HCT116 (cell line): ENCODE results near the gene HDAC8. TPM values are rescaled to one million over a fixed set of nuclear protein-coding genes. Genes with fewer than 3 reads are reported as not detected.

Experiments
- ATAC-seq: fragments of 200-7000 bp; cut with Tn5 transposase; 2 replicates; pipeline ENCODE4 v1.9.1; 2020; ENCODE audit warnings: mild to moderate bottlenecking, moderate library complexity
- BruUV-seq: library from RNA; stranded (reverse); fragments of 400-500 nt; replicated peaks from 2 replicates; lab custom pipeline; 2021; lab: Mats Ljungman, UMichigan
- CTCF ChIA-PET: fragments of 300-600 bp; sonication (Branson Sonifier 250); formaldehyde crosslinking; loops from one replicate; lab custom pipeline; 2021; ENCODE audit warnings: antibody characterized with exemption; lab: Charles Lee
- POLR2A ChIA-PET: fragments of 300-600, 350-600 bp; sonication (Branson Sonifier 250); formaldehyde crosslinking; loops from one replicate; lab custom pipeline; 2021; ENCODE audit warnings: antibody characterized with exemption; lab: Charles Lee
- RAD21 ChIA-PET, 2 experiments: fragments of 300-600 bp; sonication (Branson Sonifier 250); formaldehyde crosslinking; loops; one replicate each; lab custom pipeline; 2023; ENCODE audit warnings: low total read pairs in 2 of 2; ENCODE audit not compliant: uncharacterized antibody in 2 of 2, unreplicated experiment in 2 of 2, low non-redundant PET in 1 of 2; lab: Charles Lee
- DNase-seq: peaks from one replicate; pipeline ENCODE4 v3.0.0-alpha.2; 2010; ENCODE audit warnings: low read depth, low spot score
- H2AFZ ChIP-seq: fragments of 200-600 bp; shearing (Covaris generic), sonication (generic); 2 replicates; pipeline ENCODE4 v1.6.1; 2017; ENCODE audit warnings: low read depth, mixed run types, mixed read lengths, antibody characterized with exemption, low read length; ENCODE audit not compliant: poor library complexity, severe bottlenecking
- H3K27ac ChIP-seq: 2 replicates; pipeline ENCODE4 v1.5.1; 2012; ENCODE audit warnings: low read depth, low read length
- H3K27me3 ChIP-seq: fragments of 200-600 bp; sonication (generic); 2 replicates; pipeline ENCODE4 v1.6.1; 2016; ENCODE audit warnings: mixed run types, low read length, mixed read lengths; ENCODE audit not compliant: insufficient read depth
- H3K36me3 ChIP-seq, 2 experiments: fragments of 200-500 bp in 1 of 2; fragments of 200-600 bp in 1 of 2; sonication (Bioruptor generic) in 1 of 2; sonication (generic) in 1 of 2; 2 replicates each; pipeline versions ENCODE4 v1.5.1 to v1.6.1; 2014 to 2016; ENCODE audit warnings: low read length in 2 of 2, inconsistent platforms in 1 of 2, mixed read lengths in 1 of 2, mixed run types in 1 of 2; ENCODE audit not compliant: insufficient read depth in 2 of 2, control insufficient read depth in 1 of 2
- H3K4me1 ChIP-seq, 2 experiments: fragments of 200-600 bp in 1 of 2; sonication (generic) in 1 of 2; 2 replicates each; pipeline versions ENCODE4 v1.5.1 to v1.6.1; 2012 to 2017; ENCODE audit warnings: low read length in 2 of 2, inconsistent platforms in 1 of 2, mild to moderate bottlenecking in 1 of 2, mixed read lengths in 1 of 2, mixed run types in 1 of 2, moderate library complexity in 1 of 2; ENCODE audit not compliant: insufficient read depth in 2 of 2, control insufficient read depth in 1 of 2
- H3K4me2 ChIP-seq: fragments of 200-600 bp; sonication (generic); 2 replicates; pipeline ENCODE4 v1.6.1; 2017; ENCODE audit warnings: mixed run types, low read length, mixed read lengths
- H3K4me3 ChIP-seq, 2 experiments: fragments of 200-600 bp in 1 of 2; sonication (generic) in 1 of 2; replicated peaks in 1 of 2; 2 replicates each; pipeline ENCODE4 v1.5.1; 2011 to 2016; ENCODE audit warnings: low read length in 2 of 2, control low read depth in 1 of 2, low read depth in 1 of 2, mild to moderate bottlenecking in 1 of 2, mixed read lengths in 1 of 2, mixed run types in 1 of 2
- H3K79me2 ChIP-seq: fragments of 200-600 bp; sonication (generic); 2 replicates; pipeline ENCODE4 v1.6.1; 2017; ENCODE audit warnings: mild to moderate bottlenecking, mixed run types, low read length, moderate library complexity, mixed read lengths; ENCODE audit not compliant: insufficient read depth
- H3K9ac ChIP-seq: fragments of 200-600 bp; sonication (generic); 2 replicates; pipeline ENCODE4 v1.6.1; 2016; ENCODE audit warnings: low read length, mixed read lengths
- H3K9me2 ChIP-seq: fragments of 200-600 bp; sonication (generic), shearing (Covaris generic); 2 replicates; pipeline ENCODE4 v1.6.1; 2017; ENCODE audit warnings: mixed run types, mild to moderate bottlenecking, moderate library complexity; ENCODE audit not compliant: insufficient read depth
- H3K9me3 ChIP-seq, 2 experiments: fragments of 200-500 bp in 1 of 2; fragments of 200-600 bp in 1 of 2; sonication (Bioruptor generic) in 1 of 2; sonication (generic) in 1 of 2; 2 replicates each; pipeline ENCODE4 v1.6.1; 2014 to 2017; ENCODE audit warnings: low read length in 2 of 2, mixed read lengths in 2 of 2, inconsistent platforms in 1 of 2, low read depth in 1 of 2, mild to moderate bottlenecking in 1 of 2, mixed run types in 1 of 2, moderate library complexity in 1 of 2; ENCODE audit not compliant: control insufficient read depth in 1 of 2, insufficient read depth in 1 of 2
- H4K20me1 ChIP-seq: fragments of 200-600 bp; sonication (generic), shearing (Covaris generic); 2 replicates; pipeline ENCODE4 v1.6.1; 2017; ENCODE audit warnings: mixed run types, mild to moderate bottlenecking, moderate library complexity; ENCODE audit not compliant: insufficient read depth
- CBX3 ChIP-seq: IDR thresholded peaks from 2 replicates; pipeline ENCODE4 v1.6.1; 2012; ENCODE audit warnings: low read depth
- EGR1 ChIP-seq: IDR thresholded peaks from 2 replicates; pipeline ENCODE4 v1.6.1; 2012; ENCODE audit warnings: low read depth
- EZH2 ChIP-seq: fragments of 200-600 bp; sonication (generic); IDR thresholded peaks from 2 replicates; pipeline ENCODE4 v1.6.1; 2017; ENCODE audit warnings: antibody characterized with exemption, mixed run types
- EZH2phosphoT487 ChIP-seq: fragments of 200-600 bp; IDR thresholded peaks from 2 replicates; pipeline ENCODE4 v1.6.1; 2018; ENCODE audit warnings: antibody characterized with exemption, borderline replicate concordance
- FOSL1 ChIP-seq: IDR thresholded peaks from 2 replicates; pipeline ENCODE4 v1.6.1; 2012; ENCODE audit warnings: low read depth
- JUND ChIP-seq: IDR thresholded peaks from 2 replicates; pipeline ENCODE4 v1.6.1; 2012
- MAX ChIP-seq: IDR thresholded peaks from 2 replicates; pipeline ENCODE4 v1.6.1; 2012
- POLR2A ChIP-seq: IDR thresholded peaks from 2 replicates; pipeline ENCODE4 v1.7.0; 2011; ENCODE audit warnings: borderline replicate concordance; ENCODE audit not compliant: insufficient read depth, insufficient read length; ENCODE audit errors: extremely low read depth
- REST ChIP-seq: IDR thresholded peaks from 2 replicates; pipeline ENCODE4 v1.6.1; 2012; ENCODE audit warnings: low read depth
- SRF ChIP-seq: IDR thresholded peaks from 2 replicates; pipeline ENCODE4 v1.6.1; 2012; ENCODE audit warnings: low read depth
- TCF7L2 ChIP-seq: IDR thresholded peaks from 2 replicates; pipeline ENCODE4 v1.7.0; 2011; ENCODE audit warnings: borderline replicate concordance, inconsistent platforms; ENCODE audit not compliant: insufficient read depth, insufficient read length; ENCODE audit errors: extremely low read depth
- intact Hi-C: fragments of 100-400 bp; cut with micrococcal nuclease; formaldehyde crosslinking; loops from 2 replicates; pipeline ENCODE4 v1.10.0; 2022
- total RNA-seq: library from RNA; stranded (reverse); gene quantifications from one replicate; pipeline ENCODE4 v1.2.1, GENCODE V29; 2021; ENCODE audit not compliant: unreplicated experiment
- TF ChIP-seq, protein P1 (sequence below), 3 experiments: fragments of 200-600 bp in 1 of 3; sonication (generic) in 1 of 3; IDR thresholded peaks in 2 of 3; conservative IDR thresholded peaks in 1 of 3; 2 replicates each; pipeline ENCODE4 v1.5.1; 2012 to 2017; ENCODE audit warnings: low read depth in 2 of 3, low read length in 2 of 3, antibody characterized with exemption in 1 of 3, borderline replicate concordance in 1 of 3, control low read depth in 1 of 3, mild to moderate bottlenecking in 1 of 3, mixed read lengths in 1 of 3, mixed run types in 1 of 3, moderate library complexity in 1 of 3; ENCODE audit not compliant: insufficient read depth in 1 of 3
- TF ChIP-seq, protein P2 (sequence below): IDR thresholded peaks from 2 replicates; pipeline ENCODE4 v1.6.1; 2012

The HDAC8 gene
- total RNA-seq, 1 experiment from 2014 or later, result 24.1 TPM

DNA sequence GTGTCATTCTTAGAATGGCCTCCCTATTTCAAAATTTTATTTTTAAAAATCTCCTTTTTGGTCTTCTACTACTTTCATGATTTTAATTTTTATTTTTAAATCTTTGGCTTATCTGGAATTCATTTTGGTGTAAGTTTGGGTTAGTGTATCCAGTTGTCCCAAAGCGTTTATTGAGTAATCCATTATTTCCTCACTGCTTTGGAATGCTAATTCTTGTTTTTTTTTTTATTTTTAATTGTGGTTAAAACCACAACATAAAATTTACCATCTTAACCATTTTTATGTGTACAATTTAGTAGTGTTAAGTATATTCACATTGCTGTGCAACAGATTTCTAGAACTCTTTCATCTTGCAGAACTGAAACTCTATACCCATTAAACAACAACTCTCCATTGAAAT lies 275.7 kb downstream of the HDAC8 start:
- ATAC-seq, result no peak
- H3K27me3 ChIP-seq, result no peaks in the 10 kb centered on the region
- RAD21 ChIA-PET, result no interaction called here
- POLR2A ChIA-PET, result no interaction called here
- H3K36me3 ChIP-seq, result no peaks in the 10 kb centered on the region
- TF ChIP-seq JUND (no peak), EZH2 (no peak), REST (no peak), EGR1 (no peak), EZH2phosphoT487 (no peak), SRF (no peak), MAX (no peak), TCF7L2 (no peak), FOSL1 (no peak), CBX3 (no peak), POLR2A (no peak)
- TF ChIP-seq, protein P1, sequence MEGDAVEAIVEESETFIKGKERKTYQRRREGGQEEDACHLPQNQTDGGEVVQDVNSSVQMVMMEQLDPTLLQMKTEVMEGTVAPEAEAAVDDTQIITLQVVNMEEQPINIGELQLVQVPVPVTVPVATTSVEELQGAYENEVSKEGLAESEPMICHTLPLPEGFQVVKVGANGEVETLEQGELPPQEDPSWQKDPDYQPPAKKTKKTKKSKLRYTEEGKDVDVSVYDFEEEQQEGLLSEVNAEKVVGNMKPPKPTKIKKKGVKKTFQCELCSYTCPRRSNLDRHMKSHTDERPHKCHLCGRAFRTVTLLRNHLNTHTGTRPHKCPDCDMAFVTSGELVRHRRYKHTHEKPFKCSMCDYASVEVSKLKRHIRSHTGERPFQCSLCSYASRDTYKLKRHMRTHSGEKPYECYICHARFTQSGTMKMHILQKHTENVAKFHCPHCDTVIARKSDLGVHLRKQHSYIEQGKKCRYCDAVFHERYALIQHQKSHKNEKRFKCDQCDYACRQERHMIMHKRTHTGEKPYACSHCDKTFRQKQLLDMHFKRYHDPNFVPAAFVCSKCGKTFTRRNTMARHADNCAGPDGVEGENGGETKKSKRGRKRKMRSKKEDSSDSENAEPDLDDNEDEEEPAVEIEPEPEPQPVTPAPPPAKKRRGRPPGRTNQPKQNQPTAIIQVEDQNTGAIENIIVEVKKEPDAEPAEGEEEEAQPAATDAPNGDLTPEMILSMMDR (IDR thresholded peaks at IDR 0.05 in 2 of 3, conservative IDR thresholded peaks at IDR 0.05 in 1 of 3; ENCODE audit: borderline replicate concordance in 1 of 3, insufficient read depth in 1 of 3, low read depth in 2 of 3, low read length in 2 of 3), result no peak
- TF ChIP-seq, protein P2, sequence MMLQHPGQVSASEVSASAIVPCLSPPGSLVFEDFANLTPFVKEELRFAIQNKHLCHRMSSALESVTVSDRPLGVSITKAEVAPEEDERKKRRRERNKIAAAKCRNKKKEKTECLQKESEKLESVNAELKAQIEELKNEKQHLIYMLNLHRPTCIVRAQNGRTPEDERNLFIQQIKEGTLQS, result no peak
- no peak for DNase-seq
- H3K4me1 ChIP-seq, result no peaks in the 10 kb centered on the region
- H3K4me2 ChIP-seq, result no peak overlapping the region
- H3K9me2 ChIP-seq, result no peaks in the 10 kb centered on the region
- CTCF ChIA-PET, result no interaction called here
- H3K27ac ChIP-seq, result no peak overlapping the region
- H2AFZ ChIP-seq, result no peak overlapping the region
- no peak overlapping the region for H3K4me3 ChIP-seq
- no peaks in the 10 kb centered on the region for H3K79me2 ChIP-seq
- no peaks in the 10 kb centered on the region for H3K9me3 ChIP-seq
- H3K9ac ChIP-seq, result no peak overlapping the region
- no TSS peak for BruUV-seq
- no peaks in the 10 kb centered on the region for H4K20me1 ChIP-seq
- intact Hi-C loops, result no loop called here
